ENCODE results near the gene LELP1.

DNA sequence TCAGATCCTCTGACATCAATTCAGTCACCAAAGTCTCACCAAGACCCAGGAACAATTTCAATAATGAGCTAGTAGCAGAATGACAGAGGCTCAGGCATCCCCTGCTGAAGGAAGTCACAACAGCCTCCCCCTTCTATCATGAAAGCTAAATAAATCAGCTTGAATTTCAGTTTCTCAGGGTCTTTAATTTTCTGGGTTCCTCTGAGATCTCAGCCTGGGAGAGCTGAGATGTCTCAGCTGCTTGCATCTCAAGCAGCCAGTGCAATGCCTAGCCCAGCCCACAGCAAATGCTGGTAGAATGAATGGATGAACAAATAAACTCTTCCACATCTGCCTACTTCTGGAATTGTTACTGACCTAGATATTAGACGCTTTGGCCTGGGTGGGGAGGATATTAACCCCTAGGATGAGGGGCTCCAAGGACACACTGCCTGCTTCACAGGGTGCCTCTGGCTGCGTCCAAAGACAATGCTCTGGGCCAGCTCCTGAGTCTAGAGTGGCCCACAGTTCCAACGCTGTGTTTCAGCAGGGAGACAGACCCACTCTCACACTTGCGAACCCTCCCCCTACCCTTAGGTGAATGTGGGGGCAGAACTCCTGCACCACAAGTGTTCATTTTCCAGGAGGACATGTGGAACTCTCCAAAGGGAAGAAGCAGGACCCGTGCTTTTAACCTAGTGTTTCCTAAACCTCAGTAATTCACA lies 45.1 kb downstream of the LELP1 start:
- TF ChIP-seq POLR2AphosphoS5 (IDR thresholded peaks at IDR 0.05; ENCODE audit: low read length) (no peak), EZH2 (IDR thresholded peaks at IDR 0.05; ENCODE audit: borderline replicate concordance, control insufficient read depth, low read depth, low read length) (no peak), CREB1 (IDR thresholded peaks at IDR 0.05; ENCODE audit: low read depth) (no peak), POLR2A (IDR thresholded peaks at IDR 0.05; ENCODE audit: low read depth, low read length) (no peak), SMC3 (IDR thresholded peaks at IDR 0.05; ENCODE audit: borderline replicate concordance, low read length) (no peak), SMARCA5 (IDR thresholded peaks at IDR 0.05) (no peak), EP300 (IDR thresholded peaks at IDR 0.05; ENCODE audit: borderline replicate concordance in 1 of 2, control insufficient read depth in 1 of 2, low read depth in 2 of 2, low read length in 2 of 2) (no peak), HDAC2 (IDR thresholded peaks at IDR 0.05) (no peak), NFXL1 (IDR thresholded peaks at IDR 0.05; ENCODE audit: borderline replicate concordance) (no peak)
- TF ChIP-seq, protein P1, sequence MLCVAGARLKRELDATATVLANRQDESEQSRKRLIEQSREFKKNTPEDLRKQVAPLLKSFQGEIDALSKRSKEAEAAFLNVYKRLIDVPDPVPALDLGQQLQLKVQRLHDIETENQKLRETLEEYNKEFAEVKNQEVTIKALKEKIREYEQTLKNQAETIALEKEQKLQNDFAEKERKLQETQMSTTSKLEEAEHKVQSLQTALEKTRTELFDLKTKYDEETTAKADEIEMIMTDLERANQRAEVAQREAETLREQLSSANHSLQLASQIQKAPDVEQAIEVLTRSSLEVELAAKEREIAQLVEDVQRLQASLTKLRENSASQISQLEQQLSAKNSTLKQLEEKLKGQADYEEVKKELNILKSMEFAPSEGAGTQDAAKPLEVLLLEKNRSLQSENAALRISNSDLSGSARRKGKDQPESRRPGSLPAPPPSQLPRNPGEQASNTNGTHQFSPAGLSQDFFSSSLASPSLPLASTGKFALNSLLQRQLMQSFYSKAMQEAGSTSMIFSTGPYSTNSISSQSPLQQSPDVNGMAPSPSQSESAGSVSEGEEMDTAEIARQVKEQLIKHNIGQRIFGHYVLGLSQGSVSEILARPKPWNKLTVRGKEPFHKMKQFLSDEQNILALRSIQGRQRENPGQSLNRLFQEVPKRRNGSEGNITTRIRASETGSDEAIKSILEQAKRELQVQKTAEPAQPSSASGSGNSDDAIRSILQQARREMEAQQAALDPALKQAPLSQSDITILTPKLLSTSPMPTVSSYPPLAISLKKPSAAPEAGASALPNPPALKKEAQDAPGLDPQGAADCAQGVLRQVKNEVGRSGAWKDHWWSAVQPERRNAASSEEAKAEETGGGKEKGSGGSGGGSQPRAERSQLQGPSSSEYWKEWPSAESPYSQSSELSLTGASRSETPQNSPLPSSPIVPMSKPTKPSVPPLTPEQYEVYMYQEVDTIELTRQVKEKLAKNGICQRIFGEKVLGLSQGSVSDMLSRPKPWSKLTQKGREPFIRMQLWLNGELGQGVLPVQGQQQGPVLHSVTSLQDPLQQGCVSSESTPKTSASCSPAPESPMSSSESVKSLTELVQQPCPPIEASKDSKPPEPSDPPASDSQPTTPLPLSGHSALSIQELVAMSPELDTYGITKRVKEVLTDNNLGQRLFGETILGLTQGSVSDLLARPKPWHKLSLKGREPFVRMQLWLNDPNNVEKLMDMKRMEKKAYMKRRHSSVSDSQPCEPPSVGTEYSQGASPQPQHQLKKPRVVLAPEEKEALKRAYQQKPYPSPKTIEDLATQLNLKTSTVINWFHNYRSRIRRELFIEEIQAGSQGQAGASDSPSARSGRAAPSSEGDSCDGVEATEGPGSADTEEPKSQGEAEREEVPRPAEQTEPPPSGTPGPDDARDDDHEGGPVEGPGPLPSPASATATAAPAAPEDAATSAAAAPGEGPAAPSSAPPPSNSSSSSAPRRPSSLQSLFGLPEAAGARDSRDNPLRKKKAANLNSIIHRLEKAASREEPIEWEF (IDR thresholded peaks at IDR 0.05; ENCODE audit: insufficient replicate concordance, low read depth, low read length): no peak
- TF ChIP-seq, protein P2, sequence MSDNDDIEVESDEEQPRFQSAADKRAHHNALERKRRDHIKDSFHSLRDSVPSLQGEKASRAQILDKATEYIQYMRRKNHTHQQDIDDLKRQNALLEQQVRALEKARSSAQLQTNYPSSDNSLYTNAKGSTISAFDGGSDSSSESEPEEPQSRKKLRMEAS (IDR thresholded peaks at IDR 0.05; ENCODE audit: low read depth, low read length): no peak
- TF ChIP-seq, protein P3, sequence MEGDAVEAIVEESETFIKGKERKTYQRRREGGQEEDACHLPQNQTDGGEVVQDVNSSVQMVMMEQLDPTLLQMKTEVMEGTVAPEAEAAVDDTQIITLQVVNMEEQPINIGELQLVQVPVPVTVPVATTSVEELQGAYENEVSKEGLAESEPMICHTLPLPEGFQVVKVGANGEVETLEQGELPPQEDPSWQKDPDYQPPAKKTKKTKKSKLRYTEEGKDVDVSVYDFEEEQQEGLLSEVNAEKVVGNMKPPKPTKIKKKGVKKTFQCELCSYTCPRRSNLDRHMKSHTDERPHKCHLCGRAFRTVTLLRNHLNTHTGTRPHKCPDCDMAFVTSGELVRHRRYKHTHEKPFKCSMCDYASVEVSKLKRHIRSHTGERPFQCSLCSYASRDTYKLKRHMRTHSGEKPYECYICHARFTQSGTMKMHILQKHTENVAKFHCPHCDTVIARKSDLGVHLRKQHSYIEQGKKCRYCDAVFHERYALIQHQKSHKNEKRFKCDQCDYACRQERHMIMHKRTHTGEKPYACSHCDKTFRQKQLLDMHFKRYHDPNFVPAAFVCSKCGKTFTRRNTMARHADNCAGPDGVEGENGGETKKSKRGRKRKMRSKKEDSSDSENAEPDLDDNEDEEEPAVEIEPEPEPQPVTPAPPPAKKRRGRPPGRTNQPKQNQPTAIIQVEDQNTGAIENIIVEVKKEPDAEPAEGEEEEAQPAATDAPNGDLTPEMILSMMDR (IDR thresholded peaks at IDR 0.05 in 2 of 3, conservative IDR thresholded peaks at IDR 0.05 in 1 of 3; ENCODE audit: control insufficient read depth in 2 of 3, extremely low read depth in 1 of 3, insufficient read depth in 1 of 3, low read depth in 3 of 3, low read length in 3 of 3): no peak
- TF ChIP-seq, protein P4, sequence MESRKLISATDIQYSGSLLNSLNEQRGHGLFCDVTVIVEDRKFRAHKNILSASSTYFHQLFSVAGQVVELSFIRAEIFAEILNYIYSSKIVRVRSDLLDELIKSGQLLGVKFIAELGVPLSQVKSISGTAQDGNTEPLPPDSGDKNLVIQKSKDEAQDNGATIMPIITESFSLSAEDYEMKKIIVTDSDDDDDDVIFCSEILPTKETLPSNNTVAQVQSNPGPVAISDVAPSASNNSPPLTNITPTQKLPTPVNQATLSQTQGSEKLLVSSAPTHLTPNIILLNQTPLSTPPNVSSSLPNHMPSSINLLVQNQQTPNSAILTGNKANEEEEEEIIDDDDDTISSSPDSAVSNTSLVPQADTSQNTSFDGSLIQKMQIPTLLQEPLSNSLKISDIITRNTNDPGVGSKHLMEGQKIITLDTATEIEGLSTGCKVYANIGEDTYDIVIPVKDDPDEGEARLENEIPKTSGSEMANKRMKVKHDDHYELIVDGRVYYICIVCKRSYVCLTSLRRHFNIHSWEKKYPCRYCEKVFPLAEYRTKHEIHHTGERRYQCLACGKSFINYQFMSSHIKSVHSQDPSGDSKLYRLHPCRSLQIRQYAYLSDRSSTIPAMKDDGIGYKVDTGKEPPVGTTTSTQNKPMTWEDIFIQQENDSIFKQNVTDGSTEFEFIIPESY (IDR thresholded peaks at IDR 0.05): no peak
- TF ChIP-seq, protein P5, sequence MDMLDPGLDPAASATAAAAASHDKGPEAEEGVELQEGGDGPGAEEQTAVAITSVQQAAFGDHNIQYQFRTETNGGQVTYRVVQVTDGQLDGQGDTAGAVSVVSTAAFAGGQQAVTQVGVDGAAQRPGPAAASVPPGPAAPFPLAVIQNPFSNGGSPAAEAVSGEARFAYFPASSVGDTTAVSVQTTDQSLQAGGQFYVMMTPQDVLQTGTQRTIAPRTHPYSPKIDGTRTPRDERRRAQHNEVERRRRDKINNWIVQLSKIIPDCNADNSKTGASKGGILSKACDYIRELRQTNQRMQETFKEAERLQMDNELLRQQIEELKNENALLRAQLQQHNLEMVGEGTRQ (IDR thresholded peaks at IDR 0.05; ENCODE audit: borderline replicate concordance, low read depth, low read length): no peak

All from GM12878 (cell line).